GM23338 (cell line): Measurements from ENCODE around the gene PDE4D.

Experiments used
- CREB1 ChIP-seq: fragments of 250-450 bp; sonication (Bioruptor Pico); IDR thresholded peaks from 2 replicates; pipeline ENCODE4 v1.5.0; 2020; ENCODE audit warnings: low read depth, mild to moderate bottlenecking, moderate library complexity
- CTCF ChIP-seq, 2 experiments: fragments of 200-600 bp in 1 of 2; sonication (generic) in 1 of 2; conservative IDR thresholded peaks; 2 replicates each; pipeline versions ENCODE4 v1.5.1 to v1.6.1; 2016 to 2017; ENCODE audit warnings: antibody characterized with exemption in 2 of 2, low read depth in 2 of 2, mild to moderate bottlenecking in 2 of 2, moderate library complexity in 1 of 2
- EZH2phosphoT487 ChIP-seq: fragments of 200-600 bp; sonication (generic); IDR thresholded peaks from one replicate; pipeline ENCODE4 v1.8.1; 2018; ENCODE audit warnings: antibody characterized with exemption; ENCODE audit not compliant: unreplicated experiment
- POLR2AphosphoS5 ChIP-seq: IDR thresholded peaks from 2 replicates; pipeline ENCODE4 v1.6.1; 2016; ENCODE audit warnings: antibody characterized with exemption, low read depth
- ZNF331 ChIP-seq: fragments of 250-450 bp; sonication (Bioruptor Pico); IDR thresholded peaks from 2 replicates; pipeline ENCODE4 v1.5.0; 2020; ENCODE audit warnings: low read depth, mild to moderate bottlenecking, moderate library complexity

- TF ChIP-seq CREB1 (CRISPR knock-in tag) (no peak), EZH2phosphoT487 (no peak), ZNF331 (CRISPR knock-in tag) (no peak), POLR2AphosphoS5 (no peak), CTCF (conservative IDR thresholded peaks at IDR 0.05; ENCODE audit: low read depth in 2 of 2) (no peak)
Observed at GRCh38 chr5:58999804-59000203, 893.7 kb downstream of the PDE4D start.
